Measurements from ENCODE around the gene NDUFV1.
"Not testable (repeated sequence)": the region's sequence is repeated elsewhere in the genome, so short reads cannot be mapped to it uniquely, and the experiment has no call there.

NDUFV1 gene

DNA sequence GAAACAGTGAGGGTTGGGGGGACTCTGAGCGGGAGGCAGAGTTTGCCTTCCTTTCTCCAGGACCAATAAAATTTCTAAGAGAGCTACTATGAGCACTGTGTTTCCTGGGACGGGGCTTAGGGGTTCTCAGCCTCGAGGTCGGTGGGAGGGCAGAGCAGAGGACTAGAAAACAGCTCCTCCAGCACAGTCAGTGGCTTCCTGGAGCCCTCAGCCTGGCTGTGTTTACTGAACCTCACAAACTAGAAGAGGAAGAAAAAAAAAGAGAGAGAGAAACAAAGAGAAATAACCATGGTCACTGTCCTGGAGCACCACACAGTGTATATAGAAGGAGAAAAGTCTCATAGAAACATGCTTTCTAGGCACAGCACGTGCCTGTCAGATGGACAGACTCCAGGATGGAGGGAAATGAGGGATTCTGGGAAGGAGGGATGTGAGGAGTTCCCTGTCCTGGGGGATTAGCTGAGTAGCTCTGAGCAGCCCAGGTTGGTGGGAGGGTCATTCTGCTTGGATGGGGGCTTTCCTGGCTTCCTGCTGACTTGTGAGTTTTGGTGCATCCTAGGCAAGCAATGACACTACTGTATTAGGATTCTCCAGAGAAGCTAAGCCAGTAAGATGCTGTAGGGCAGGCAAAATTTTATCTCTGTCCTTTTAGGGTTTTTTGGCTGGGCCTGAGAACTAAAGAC is 20.0 kb upstream of the NDUFV1 start:
- TF ChIP-seq CTCF (IDR thresholded peaks at IDR 0.05; ENCODE audit: insufficient read depth, low read depth, low read length, missing control alignments): no peak
- no peak overlapping the region for H3K4me3 ChIP-seq (ENCODE audit: low read length)
- DNase-seq (ENCODE audit: low read depth): no peak

- no peak for DNase-seq (ENCODE audit: low read depth)
- no peak overlapping the region for H3K4me3 ChIP-seq (ENCODE audit: low read length)
- TF ChIP-seq CTCF (IDR thresholded peaks at IDR 0.05; ENCODE audit: insufficient read depth, low read depth, low read length, missing control alignments): no peak
Observed at GRCh38 chr11:67588136-67588503, 18.6 kb upstream of the NDUFV1 start.

GRCh38 chr11:67588899-67589415 is 17.8 kb upstream of the NDUFV1 start:
- H3K4me3 ChIP-seq (ENCODE audit: low read length); DNase-seq (ENCODE audit: low read depth): not testable (repeated sequence)

GRCh38 chr11:67592880-67593564 is 13.7 kb upstream of the NDUFV1 start:
- no peak overlapping the region for H3K4me3 ChIP-seq (ENCODE audit: low read length)
- peak; percentile 29 for DNase-seq (ENCODE audit: low read depth)
- no peak for TF ChIP-seq CTCF (IDR thresholded peaks at IDR 0.05; ENCODE audit: insufficient read depth, low read depth, low read length, missing control alignments)

DNA sequence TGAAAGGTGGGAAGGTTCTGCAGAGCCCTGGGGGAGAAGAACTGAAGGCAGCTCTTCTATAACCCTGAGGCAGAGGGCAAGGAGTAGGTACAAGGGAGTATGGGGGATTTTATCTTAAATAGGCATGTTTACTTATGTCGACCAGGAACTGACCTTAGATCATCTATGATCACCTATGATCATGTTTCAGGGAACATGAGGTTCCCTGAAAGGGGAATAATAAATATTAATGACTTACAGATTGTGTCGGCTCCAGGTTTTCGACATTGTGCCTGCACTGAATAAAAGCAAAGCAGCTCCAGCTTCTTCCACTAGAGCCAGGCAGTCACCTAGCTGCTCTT is 13.2 kb upstream of the NDUFV1 start:
- TF ChIP-seq CTCF (IDR thresholded peaks at IDR 0.05; ENCODE audit: insufficient read depth, low read depth, low read length, missing control alignments): no peak
- no peak for DNase-seq (ENCODE audit: low read depth)
- H3K4me3 ChIP-seq (ENCODE audit: low read length): no peak overlapping the region

- DNase-seq (ENCODE audit: low read depth): no peak
- no peak overlapping the region for H3K4me3 ChIP-seq (ENCODE audit: low read length)
- no peak for TF ChIP-seq CTCF (IDR thresholded peaks at IDR 0.05; ENCODE audit: insufficient read depth, low read depth, low read length, missing control alignments)
Observed at GRCh38 chr11:67594480-67594879, 12.3 kb upstream of the NDUFV1 start.

GRCh38 chr11:67596753-67597300 is 9.9 kb upstream of the NDUFV1 start:
- TF ChIP-seq CTCF (IDR thresholded peaks at IDR 0.05; ENCODE audit: insufficient read depth, low read depth, low read length, missing control alignments): no peak
- no peak for DNase-seq (ENCODE audit: low read depth)
- H3K4me3 ChIP-seq (ENCODE audit: low read length): no peak overlapping the region

GRCh38 chr11:67597458-67597857 is 9.3 kb upstream of the NDUFV1 start:
- not testable (repeated sequence) for H3K4me3 ChIP-seq (ENCODE audit: low read length); DNase-seq (ENCODE audit: low read depth)

- not testable (repeated sequence) for H3K4me3 ChIP-seq (ENCODE audit: low read length); DNase-seq (ENCODE audit: low read depth)
Observed at GRCh38 chr11:67597963-67598362, 8.8 kb upstream of the NDUFV1 start.

All from epithelial cell of esophagus (primary cell).